HL-60 (cell line): ENCODE data around the gene MYLIP.

Source experiments
- DNase-seq, 2 experiments: peaks; one replicate each; pipeline ENCODE4 v3.0.0-alpha.2; 2010 to 2020; ENCODE audit warnings: low read depth in 1 of 2, low spot score in 1 of 2
- H3K27ac ChIP-seq: fragments of 250-450 bp; sonication (Bioruptor Pico); replicated peaks from 2 replicates; pipeline ENCODE4 v1.5.1; 2020; ENCODE audit warnings: mild to moderate bottlenecking, moderate library complexity
- H3K27me3 ChIP-seq: fragments of 250-450 bp; sonication (Bioruptor Pico); 2 replicates; pipeline ENCODE4 v1.5.1; 2021; ENCODE audit warnings: mild to moderate bottlenecking, moderate library complexity; ENCODE audit not compliant: insufficient read depth, poor library complexity, severe bottlenecking
- H3K4me3 ChIP-seq: replicated peaks from 2 replicates; pipeline ENCODE4 v1.5.1; 2011; ENCODE audit warnings: mild to moderate bottlenecking, control low read depth, low read length; ENCODE audit not compliant: insufficient read depth
- CTCF ChIP-seq: IDR thresholded peaks from one replicate; pipeline ENCODE4 v1.5.1; 2011; ENCODE audit warnings: low read length, control low read depth, inconsistent platforms; ENCODE audit not compliant: insufficient read depth
- GABPA ChIP-seq: IDR thresholded peaks from 2 replicates; pipeline ENCODE4 v1.6.1; 2012; ENCODE audit warnings: low read depth
- POLR2AphosphoS5 ChIP-seq: IDR thresholded peaks from 2 replicates; pipeline ENCODE4 v1.6.1; 2012; ENCODE audit warnings: low read depth
- REST ChIP-seq: IDR thresholded peaks from 2 replicates; pipeline ENCODE4 v1.6.1; 2012; ENCODE audit warnings: low read depth; ENCODE audit not compliant: insufficient replicate concordance
- SPI1 ChIP-seq: IDR thresholded peaks from 2 replicates; pipeline ENCODE4 v1.6.1; 2012; ENCODE audit warnings: low read depth, mild to moderate bottlenecking, borderline replicate concordance

Gene MYLIP

GRCh38 chr6:16108419-16108818, 20.5 kb upstream of the MYLIP start:
- no peak for DNase-seq
- no peaks in the 10 kb centered on the region for H3K27me3 ChIP-seq
- no peak overlapping the region for H3K4me3 ChIP-seq
- H3K27ac ChIP-seq, result no peak overlapping the region
- TF ChIP-seq POLR2AphosphoS5 (no peak), SPI1 (no peak), CTCF (no peak), GABPA (no peak), REST (no peak)

- Histone ChIP-seq H3K27me3 (no peaks in the 10 kb centered on the region), H3K4me3 (no peak overlapping the region), H3K27ac (no peak overlapping the region)
- TF ChIP-seq REST (no peak), POLR2AphosphoS5 (no peak), SPI1 (no peak), GABPA (no peak), CTCF (no peak)
- no peak for DNase-seq
These were observed 19.8 kb upstream of the MYLIP start for GRCh38 chr6:16108921-16109658.

GRCh38 chr6:16109659-16110305, 19.1 kb upstream of the MYLIP start:
- Histone ChIP-seq H3K4me3 (no peak overlapping the region), H3K27ac (no peak overlapping the region), H3K27me3 (no peaks in the 10 kb centered on the region)
- TF ChIP-seq CTCF (no peak), REST (no peak), POLR2AphosphoS5 (no peak), GABPA (no peak), SPI1 (no peak)
- no peak for DNase-seq
